Astrocyte (in vitro differentiated cells and primary cell): Measurements from ENCODE around the gene PPP2R2C. TPM values are rescaled to one million over a fixed set of nuclear protein-coding genes. Genes with fewer than 3 reads are reported as not detected.

Source experiments
- DNase-seq: peaks from one replicate; pipeline ENCODE4 v3.0.0-alpha.2; 2010; ENCODE audit warnings: low read depth
- FAIRE-seq: peaks from 2 replicates; lab custom pipeline; 2011; peaks lifted over from hg19 to GRCh38; lab: Jason Lieb, UNC
- H2AFZ ChIP-seq: 2 replicates; pipeline ENCODE4 v1.6.0; 2012; ENCODE audit warnings: low read depth, low read length, inconsistent platforms
- H3K27ac ChIP-seq: 2 replicates; pipeline ENCODE4 v1.5.1; 2011; ENCODE audit warnings: low read depth, low read length, inconsistent platforms
- H3K27me3 ChIP-seq: 2 replicates; pipeline ENCODE4 v1.6.0; 2011; ENCODE audit warnings: low read length, inconsistent platforms; ENCODE audit not compliant: insufficient read depth
- H3K36me3 ChIP-seq: 2 replicates; pipeline ENCODE4 v1.5.1; 2011; ENCODE audit warnings: low read length, inconsistent platforms; ENCODE audit not compliant: insufficient read depth
- H3K4me1 ChIP-seq: 2 replicates; pipeline ENCODE4 v1.5.1; 2011; ENCODE audit warnings: low read length, inconsistent platforms; ENCODE audit not compliant: insufficient read depth
- H3K4me2 ChIP-seq: 2 replicates; pipeline ENCODE4 v1.6.0; 2012; ENCODE audit warnings: low read length, inconsistent platforms
- H3K4me3 ChIP-seq: 2 replicates; pipeline ENCODE4 v1.5.1; 2011; ENCODE audit warnings: low read depth, mild to moderate bottlenecking, low read length, inconsistent platforms; ENCODE audit not compliant: insufficient read depth
- H3K79me2 ChIP-seq: 2 replicates; pipeline ENCODE4 v1.6.0; 2012; ENCODE audit warnings: mild to moderate bottlenecking, low read length, inconsistent platforms; ENCODE audit not compliant: insufficient read depth
- H3K9ac ChIP-seq: 2 replicates; pipeline ENCODE4 v1.6.0; 2012; ENCODE audit warnings: mild to moderate bottlenecking, low read length, inconsistent platforms
- H3K9me3 ChIP-seq: 2 replicates; pipeline ENCODE4 v1.5.1; 2012; ENCODE audit warnings: low read depth, mild to moderate bottlenecking, low read length, inconsistent platforms; ENCODE audit not compliant: insufficient read depth
- H4K20me1 ChIP-seq: 2 replicates; pipeline ENCODE4 v1.6.0; 2012; ENCODE audit warnings: low read length, inconsistent platforms; ENCODE audit not compliant: insufficient read depth
- H3K27ac Mint-ChIP-seq: one replicate; pipeline ENCODE4 v1.8.0; 2021; ENCODE audit warnings: mild to moderate bottlenecking, mixed read lengths; ENCODE audit not compliant: unreplicated experiment
- H3K27me3 Mint-ChIP-seq: one replicate; pipeline ENCODE4 v1.8.0; 2021; ENCODE audit warnings: low read depth, mixed read lengths; ENCODE audit not compliant: unreplicated experiment
- H3K36me3 Mint-ChIP-seq: one replicate; pipeline ENCODE4 v1.8.0; 2021; ENCODE audit warnings: low read depth, mixed read lengths; ENCODE audit not compliant: unreplicated experiment
- H3K4me1 Mint-ChIP-seq: one replicate; pipeline ENCODE4 v1.8.0; 2021; ENCODE audit warnings: low read depth, mixed read lengths; ENCODE audit not compliant: unreplicated experiment
- H3K4me3 Mint-ChIP-seq: one replicate; pipeline ENCODE4 v1.8.0; 2021; ENCODE audit warnings: mild to moderate bottlenecking, moderate library complexity, mixed read lengths; ENCODE audit not compliant: unreplicated experiment
- H3K9me3 Mint-ChIP-seq: one replicate; pipeline ENCODE4 v1.8.0; 2021; ENCODE audit warnings: mild to moderate bottlenecking, mixed read lengths; ENCODE audit not compliant: unreplicated experiment
- CTCF ChIP-seq: IDR thresholded peaks from 2 replicates; pipeline ENCODE4 v1.5.1; 2011; ENCODE audit warnings: low read depth, mild to moderate bottlenecking, inconsistent platforms, low read length, moderate library complexity; ENCODE audit not compliant: insufficient read depth
- EZH2 ChIP-seq: IDR thresholded peaks from 2 replicates; pipeline ENCODE4 v1.6.1; 2012; ENCODE audit warnings: mild to moderate bottlenecking, low read length, inconsistent platforms; ENCODE audit not compliant: insufficient read depth
- total RNA-seq: library from RNA; stranded (reverse); gene quantifications from 2 replicates; pipeline ENCODE4 v1.2.1, GENCODE V29; 2021

PPP2R2C gene
- total RNA-seq, 1 donor from 2014 or later = 1.1 TPM

GRCh38 chr4:6373541-6374410 lies 98.6 kb downstream of the PPP2R2C start:
- FAIRE-seq (no peak), DNase-seq (no peak)
- H3K27me3 Mint-ChIP-seq = peaks cover 30% of the 10 kb centered on the region
- no peak overlapping the region for H3K27ac Mint-ChIP-seq
- no peaks in the 10 kb centered on the region for H3K4me1 ChIP-seq
- no peak overlapping the region for H3K4me2 ChIP-seq
- H3K9me3 Mint-ChIP-seq = no peaks in the 10 kb centered on the region
- H3K36me3 Mint-ChIP-seq = no peaks in the 10 kb centered on the region
- no peaks in the 10 kb centered on the region for H3K79me2 ChIP-seq
- no peak overlapping the region for H3K9ac ChIP-seq
- no peak overlapping the region for H3K4me3 ChIP-seq
- no peaks in the 10 kb centered on the region for H3K36me3 ChIP-seq
- H3K9me3 ChIP-seq = no peaks in the 10 kb centered on the region
- no peaks in the 10 kb centered on the region for H3K4me1 Mint-ChIP-seq
- H3K27me3 ChIP-seq = peaks cover 9% of the 10 kb centered on the region
- no peak overlapping the region for H3K27ac ChIP-seq
- TF ChIP-seq EZH2 (no peak), CTCF (no peak)
- no peak overlapping the region for H3K4me3 Mint-ChIP-seq
- no peak overlapping the region for H2AFZ ChIP-seq
- H4K20me1 ChIP-seq = no peaks in the 10 kb centered on the region

GRCh38 chr4:6372649-6373525 lies 99.5 kb downstream of the PPP2R2C start:
- no peak overlapping the region for H3K27ac Mint-ChIP-seq
- TF ChIP-seq EZH2 (no peak), CTCF (no peak)
- H4K20me1 ChIP-seq = no peaks in the 10 kb centered on the region
- no peak overlapping the region for H2AFZ ChIP-seq
- H3K36me3 Mint-ChIP-seq = no peaks in the 10 kb centered on the region
- peaks cover 38% of the 10 kb centered on the region for H3K27me3 Mint-ChIP-seq
- no peak overlapping the region for H3K4me3 ChIP-seq
- H3K4me1 ChIP-seq = no peaks in the 10 kb centered on the region
- H3K4me2 ChIP-seq = no peak overlapping the region
- FAIRE-seq = no peak
- DNase-seq = peak; percentile 2
- no peaks in the 10 kb centered on the region for H3K79me2 ChIP-seq
- no peaks in the 10 kb centered on the region for H3K9me3 ChIP-seq
- H3K9ac ChIP-seq = no peak overlapping the region
- H3K9me3 Mint-ChIP-seq = no peaks in the 10 kb centered on the region
- H3K27ac ChIP-seq = no peak overlapping the region
- no peaks in the 10 kb centered on the region for H3K36me3 ChIP-seq
- H3K4me3 Mint-ChIP-seq = no peak overlapping the region
- peaks cover 10% of the 10 kb centered on the region for H3K27me3 ChIP-seq
- no peaks in the 10 kb centered on the region for H3K4me1 Mint-ChIP-seq
